Measurements from ENCODE around the gene MEIS2.
"Not testable (repeated sequence)": the region's sequence is repeated elsewhere in the genome, so short reads cannot be mapped to it uniquely, and the experiment has no call there.

The MEIS2 gene

GRCh38 chr15:37004373-37004869, 95.9 kb downstream of the MEIS2 start:
- DNase-seq, result no peak

- no peak for DNase-seq
Observed at GRCh38 chr15:37002041-37002672, 98.2 kb downstream of the MEIS2 start.

- DNase-seq, result no peak
Observed at GRCh38 chr15:37001417-37001816, 98.9 kb downstream of the MEIS2 start.

- no peak for DNase-seq
Observed at GRCh38 chr15:36999778-37000177, 100.6 kb downstream of the MEIS2 start.

GRCh38 chr15:36996538-36997181, 103.7 kb downstream of the MEIS2 start:
- DNase-seq, result no peak

GRCh38 chr15:36996121-36996520, 104.2 kb downstream of the MEIS2 start:
- DNase-seq, result no peak

GRCh38 chr15:36994790-36995189, 105.6 kb downstream of the MEIS2 start:
- DNase-seq, result no peak

GRCh38 chr15:36992454-36992853, 107.9 kb downstream of the MEIS2 start:
- no peak for DNase-seq

GRCh38 chr15:36988947-36989346, 111.4 kb downstream of the MEIS2 start:
- no peak for DNase-seq

GRCh38 chr15:36982430-36982829, 117.9 kb downstream of the MEIS2 start:
- DNase-seq, result no peak

- not testable (repeated sequence) for DNase-seq
Observed at GRCh38 chr15:36980281-36980680, 120.1 kb downstream of the MEIS2 start.

GRCh38 chr15:36978625-36979024, 121.7 kb downstream of the MEIS2 start:
- DNase-seq, result no peak

- DNase-seq, result no peak
Observed at GRCh38 chr15:36978126-36978525, 122.2 kb downstream of the MEIS2 start.

GRCh38 chr15:36977659-36978058, 122.7 kb downstream of the MEIS2 start:
- no peak for DNase-seq

GRCh38 chr15:36972704-36973103, 127.6 kb downstream of the MEIS2 start:
- no peak for DNase-seq

GRCh38 chr15:36970522-36970921, 129.8 kb downstream of the MEIS2 start:
- no peak for DNase-seq

GRCh38 chr15:36967929-36968328, 132.4 kb downstream of the MEIS2 start:
- no peak for DNase-seq

GRCh38 chr15:36966708-36967107, 133.6 kb downstream of the MEIS2 start:
- DNase-seq, result no peak

- no peak for DNase-seq
Observed at GRCh38 chr15:36965570-36966342, 134.6 kb downstream of the MEIS2 start.

- no peak for DNase-seq
Observed at GRCh38 chr15:36964626-36965025, 135.7 kb downstream of the MEIS2 start.

GRCh38 chr15:36961956-36962355, 138.4 kb downstream of the MEIS2 start:
- no peak for DNase-seq

- no peak for DNase-seq
Observed at GRCh38 chr15:36960947-36961227, 139.5 kb downstream of the MEIS2 start.

GRCh38 chr15:36960179-36960946, 140.0 kb downstream of the MEIS2 start:
- no peak for DNase-seq

All from activated CD8-positive, alpha-beta memory T cell treated with anti-CD3 and anti-CD28 coated beads for 24 hours (primary cell).